NCI-H1930 (cell line): ENCODE data around the gene SYCN.

Experiments used
- DNase-seq, 2 experiments: peaks; one replicate each; lab custom pipeline; 2025; lab: John Stamatoyannopoulos, UW

Gene SYCN

GRCh38 chr19:39155741-39156140 lies 48.3 kb downstream of the SYCN start:
- DNase-seq, result no peak

- DNase-seq, result no peak
Observed at GRCh38 chr19:39155114-39155700, 48.9 kb downstream of the SYCN start.

- DNase-seq, result no peak
Observed at GRCh38 chr19:39154629-39155100, 49.4 kb downstream of the SYCN start.

GRCh38 chr19:39154100-39154628 lies 49.9 kb downstream of the SYCN start:
- no peak for DNase-seq
